H4 (cell line): ENCODE data around the gene PTPRD. TPM values are rescaled to one million over a fixed set of nuclear protein-coding genes. Genes with fewer than 3 reads are reported as not detected.
A peak's percentile ranks its signal among the peaks of the same experiment; 100 is the strongest.
"Not testable (repeated sequence)": the region's sequence is repeated elsewhere in the genome, so short reads cannot be mapped to it uniquely, and the experiment has no call there.

Experiments used
- DNase-seq: peaks from one replicate; pipeline ENCODE4 v3.0.0-alpha.2; 2015; ENCODE audit warnings: low spot score
- total RNA-seq: library from RNA; depleted of rRNA; stranded (reverse); fragments of >200 nt; shearing (Covaris generic); gene quantifications from 2 replicates; pipeline ENCODE4 v1.2.3, GENCODE V29; 2014

The PTPRD gene
- total RNA-seq, 1 experiment from 2014 or later: 3.8 TPM

DNA sequence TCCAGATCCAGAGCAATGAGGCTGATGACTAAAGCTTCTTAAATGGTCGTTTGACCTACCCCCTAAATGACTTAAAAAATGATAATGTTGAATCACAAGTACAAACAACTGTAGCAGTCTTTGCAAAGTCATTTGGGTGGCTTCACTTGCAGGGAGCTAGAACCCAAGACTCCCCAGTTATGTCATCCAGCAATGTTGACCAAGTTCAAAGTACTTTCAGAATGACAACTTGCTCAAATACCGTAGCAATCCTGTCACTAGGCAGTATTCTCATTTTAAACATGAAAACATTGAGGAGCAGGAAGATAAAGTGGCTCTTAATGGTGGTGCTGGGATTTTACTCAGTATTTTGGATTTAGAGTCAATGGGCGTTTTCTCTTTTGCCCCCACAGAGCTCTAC, 1596.2 kb downstream of the PTPRD start:
- no peak for DNase-seq

DNA sequence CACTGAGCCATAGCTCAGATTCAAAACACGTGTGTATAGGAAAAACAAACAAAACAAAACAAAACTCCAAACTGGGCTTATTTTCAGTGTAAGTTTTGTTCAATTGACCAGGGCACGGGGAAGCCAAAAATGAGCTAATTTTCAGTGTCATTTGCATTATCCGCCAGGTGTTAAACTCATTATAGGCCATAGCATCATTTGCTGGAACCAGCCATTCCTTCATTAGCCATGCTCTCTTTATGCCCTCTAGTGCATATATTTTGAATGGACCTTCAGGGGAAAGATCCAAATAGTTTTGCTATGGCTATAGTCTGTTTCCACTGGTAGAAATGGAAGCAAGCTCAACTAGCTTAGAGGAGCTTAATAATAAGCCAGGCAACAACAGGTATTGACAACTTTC, 1608.0 kb downstream of the PTPRD start:
- DNase-seq: no peak

- DNase-seq: peak; percentile 3
Measured at GRCh38 chr9:9002826-9003583, 1609.8 kb downstream of the PTPRD start.

DNA sequence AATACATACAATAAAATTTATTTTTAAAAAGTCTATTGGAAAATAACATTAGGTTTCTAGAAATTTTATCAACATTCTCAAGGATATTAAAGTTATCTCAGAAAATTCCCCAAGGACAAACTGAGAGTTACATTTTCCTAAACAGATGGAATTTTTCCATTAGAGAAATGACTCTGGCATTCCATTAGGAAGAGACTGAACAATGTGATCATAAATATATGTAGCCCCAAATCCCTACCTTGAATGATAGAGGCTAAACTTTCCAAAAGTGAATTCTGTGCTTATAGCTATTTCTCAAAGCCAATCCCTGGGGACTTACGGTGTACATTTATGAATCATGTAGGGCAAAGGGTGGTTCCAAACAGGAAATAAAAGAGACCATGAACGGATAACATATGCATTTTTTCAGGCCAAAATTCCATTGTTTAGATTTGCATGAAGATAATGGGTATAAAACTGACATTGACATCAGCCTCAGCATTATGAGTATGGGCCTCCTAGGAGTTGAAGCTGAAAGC, 1632.2 kb downstream of the PTPRD start:
- no peak for DNase-seq

DNA sequence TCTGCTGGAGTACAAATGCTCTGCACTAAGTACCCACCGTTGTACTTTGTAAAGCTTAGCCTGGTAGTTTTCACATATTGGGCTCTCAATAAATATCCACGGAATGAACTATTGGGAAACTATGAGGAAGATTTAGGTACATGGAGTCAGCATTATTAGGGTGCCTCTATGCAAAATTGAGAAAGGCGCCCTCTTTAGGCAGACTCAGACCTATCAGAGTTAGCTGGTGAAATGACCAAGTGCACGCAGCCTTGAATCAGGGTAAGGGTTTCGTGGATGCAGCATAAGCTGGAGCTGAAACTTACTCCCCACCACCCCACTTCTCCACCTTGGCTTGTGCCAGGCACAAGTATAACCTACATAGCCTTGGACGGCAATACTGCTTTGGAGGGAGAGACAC, 1634.5 kb downstream of the PTPRD start:
- DNase-seq: no peak

DNA sequence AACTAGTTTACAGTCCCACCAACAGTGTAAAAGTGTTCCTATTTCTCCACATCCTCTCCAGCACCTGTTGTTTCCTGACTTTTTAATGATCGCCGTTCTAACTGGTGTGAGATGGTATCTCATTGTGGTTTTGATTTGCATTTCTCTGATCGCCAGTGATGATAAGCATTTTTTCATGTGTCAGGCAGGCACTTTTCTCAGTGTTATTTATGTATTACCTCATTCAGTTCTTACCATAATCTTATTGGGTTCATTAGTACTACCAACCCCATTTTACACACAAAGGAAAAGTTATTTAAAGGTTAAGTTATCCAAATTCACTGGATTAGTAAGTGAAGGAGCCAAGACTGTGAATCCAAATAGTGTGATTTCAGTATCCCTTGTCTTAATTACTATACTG, 1644.5 kb downstream of the PTPRD start:
- not testable (repeated sequence) for DNase-seq

- no peak for DNase-seq
Measured at GRCh38 chr9:8963885-8964284, 1648.9 kb downstream of the PTPRD start.

- DNase-seq: no peak
Measured at GRCh38 chr9:8962084-8962483, 1650.7 kb downstream of the PTPRD start.

DNA sequence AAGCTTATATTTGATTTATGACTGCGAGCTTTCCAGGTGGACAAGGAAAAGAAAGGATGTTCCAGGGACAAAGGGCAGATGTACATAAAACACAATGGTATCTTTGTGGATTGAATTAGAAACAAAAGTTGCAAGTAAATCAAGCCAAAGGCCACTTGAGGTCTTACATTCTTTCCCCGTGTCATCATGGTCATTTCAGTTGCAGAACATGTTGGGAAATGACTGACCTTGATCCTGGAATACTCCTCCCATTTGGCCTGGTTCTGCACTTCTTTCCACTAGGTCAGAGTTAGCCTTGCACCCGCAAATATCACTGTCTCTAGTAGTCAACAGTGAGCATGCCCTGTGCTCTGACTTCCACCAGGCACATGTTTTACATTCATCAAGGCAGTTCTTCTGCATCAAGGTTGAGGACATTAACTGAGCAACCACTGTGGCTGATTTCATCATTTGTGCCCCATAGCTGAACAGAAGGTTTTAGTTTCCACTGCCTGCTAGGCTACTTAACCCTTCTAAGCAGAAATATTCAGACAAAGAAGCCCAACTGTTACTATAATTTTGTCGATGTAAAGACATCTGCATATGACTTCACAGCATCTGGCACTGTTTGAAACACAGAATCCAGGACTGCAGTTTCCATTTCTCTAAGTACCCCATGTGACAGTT, 1651.5 kb downstream of the PTPRD start:
- no peak for DNase-seq

- no peak for DNase-seq
Measured at GRCh38 chr9:8960254-8960653, 1652.5 kb downstream of the PTPRD start.

- DNase-seq: no peak
Measured at GRCh38 chr9:8958358-8958757, 1654.4 kb downstream of the PTPRD start.

GRCh38 chr9:8955315-8955714, 1657.5 kb downstream of the PTPRD start:
- no peak for DNase-seq

- no peak for DNase-seq
Measured at GRCh38 chr9:8946461-8946860, 1666.3 kb downstream of the PTPRD start.

- no peak for DNase-seq
Measured at GRCh38 chr9:8943392-8943791, 1669.4 kb downstream of the PTPRD start.

GRCh38 chr9:8940650-8941049, 1672.2 kb downstream of the PTPRD start:
- no peak for DNase-seq

GRCh38 chr9:8926461-8926860, 1686.3 kb downstream of the PTPRD start:
- DNase-seq: no peak

GRCh38 chr9:8924562-8924961, 1688.2 kb downstream of the PTPRD start:
- DNase-seq: no peak

GRCh38 chr9:8920478-8921183, 1692.2 kb downstream of the PTPRD start:
- not testable (repeated sequence) for DNase-seq

- peak; percentile 2 for DNase-seq
Measured at GRCh38 chr9:8917956-8918739, 1694.7 kb downstream of the PTPRD start.

- no peak for DNase-seq
Measured at GRCh38 chr9:8916771-8917170, 1696.0 kb downstream of the PTPRD start.

- no peak for DNase-seq
Measured at GRCh38 chr9:8907868-8908267, 1704.9 kb downstream of the PTPRD start.

DNA sequence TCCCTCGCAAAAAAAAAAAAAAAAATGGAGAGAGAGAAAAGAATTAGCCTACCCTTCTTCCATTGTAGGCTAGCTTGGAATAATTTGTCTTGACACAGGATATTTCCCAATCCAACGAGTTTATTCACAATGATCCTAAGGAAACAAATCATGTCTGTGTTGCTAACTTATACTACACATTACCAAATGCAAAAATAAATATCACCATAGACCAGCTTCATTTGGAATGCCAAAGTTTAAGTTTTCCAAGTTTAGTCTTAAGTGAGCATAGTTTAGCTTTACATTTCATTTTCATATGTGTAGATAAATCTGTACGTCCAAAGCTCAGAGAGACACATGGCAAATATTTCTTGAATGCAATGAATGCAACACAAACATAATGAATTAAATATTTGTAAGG, 1707.1 kb downstream of the PTPRD start:
- no peak for DNase-seq
